GM23338 (cell line): Measurements from ENCODE around the gene CERT1. TPM values are rescaled to one million over a fixed set of nuclear protein-coding genes. Genes with fewer than 3 reads are reported as not detected.

Experiments used
- ATAC-seq: fragments of 200-7000 bp; cut with Tn5 transposase; 3 replicates; pipeline ENCODE4 v1.9.1; 2020
- DNase-seq: peaks from one replicate; pipeline ENCODE4 v3.0.0-alpha.2; 2015; ENCODE audit warnings: low spot score
- H2AFZ ChIP-seq: fragments of 200-600 bp; sonication (generic); 2 replicates; pipeline ENCODE4 v1.8.0; 2016; ENCODE audit warnings: antibody characterized with exemption, mild to moderate bottlenecking, moderate library complexity
- H3F3A ChIP-seq: fragments of 200-600 bp; sonication (generic); replicated peaks from 2 replicates; pipeline ENCODE4 v1.8.0; 2017; ENCODE audit warnings: antibody characterized with exemption, mixed run types, low read depth
- H3K27ac ChIP-seq: fragments of 200-600 bp; sonication (generic); 2 replicates; pipeline ENCODE4 v1.6.1; 2016; ENCODE audit warnings: low read depth
- H3K27me3 ChIP-seq: fragments of 200-600 bp; sonication (generic); 2 replicates; pipeline ENCODE4 v1.8.0; 2016; ENCODE audit warnings: mild to moderate bottlenecking, mixed run types, moderate library complexity; ENCODE audit not compliant: insufficient read depth
- H3K36me3 ChIP-seq: fragments of 200-600 bp; sonication (generic); 2 replicates; pipeline ENCODE4 v1.8.0; 2016; ENCODE audit warnings: mild to moderate bottlenecking; ENCODE audit not compliant: insufficient read depth
- H3K4me1 ChIP-seq: fragments of 200-600 bp; sonication (generic); 2 replicates; pipeline ENCODE4 v1.8.0; 2016; ENCODE audit warnings: mild to moderate bottlenecking, moderate library complexity; ENCODE audit not compliant: insufficient read depth
- H3K4me2 ChIP-seq: fragments of 200-600 bp; sonication (generic); 2 replicates; pipeline ENCODE4 v1.7.1; 2017; ENCODE audit warnings: mixed run types
- H3K4me3 ChIP-seq: fragments of 200-600 bp; sonication (generic); 2 replicates; pipeline ENCODE4 v1.6.1; 2016; ENCODE audit warnings: mixed run types
- H3K79me2 ChIP-seq: fragments of 200-600 bp; sonication (generic); replicated peaks from 2 replicates; pipeline ENCODE4 v1.8.0; 2017; ENCODE audit warnings: mild to moderate bottlenecking; ENCODE audit not compliant: insufficient read depth
- H3K9me2 ChIP-seq: fragments of 200-600 bp; sonication (generic); 2 replicates; pipeline ENCODE4 v1.8.0; 2017; ENCODE audit not compliant: insufficient read depth
- H4K20me1 ChIP-seq: fragments of 200-600 bp; sonication (generic); replicated peaks from 2 replicates; pipeline ENCODE4 v1.8.0; 2017; ENCODE audit warnings: mild to moderate bottlenecking; ENCODE audit not compliant: insufficient read depth
- H3K27ac Mint-ChIP-seq: 2 replicates; pipeline ENCODE4 v1.8.0; 2020; ENCODE audit warnings: inconsistent platforms, mild to moderate bottlenecking, moderate library complexity, mixed read lengths
- H3K27me3 Mint-ChIP-seq: 3 replicates; pipeline ENCODE4 v1.8.0; 2022; ENCODE audit warnings: low read depth, mild to moderate bottlenecking, moderate library complexity, mixed read lengths, inconsistent platforms; ENCODE audit not compliant: insufficient read depth, poor library complexity
- H3K36me3 Mint-ChIP-seq: 3 replicates; pipeline ENCODE4 v1.8.0; 2021; ENCODE audit warnings: low read depth, mild to moderate bottlenecking, inconsistent platforms, moderate library complexity, mixed read lengths
- H3K4me1 Mint-ChIP-seq: 3 replicates; pipeline ENCODE4 v1.8.0; 2020; ENCODE audit warnings: mild to moderate bottlenecking, inconsistent platforms, mixed read lengths
- H3K4me3 Mint-ChIP-seq: 3 replicates; pipeline ENCODE4 v1.8.0; 2021; ENCODE audit warnings: moderate library complexity, mild to moderate bottlenecking, inconsistent platforms, mixed read lengths
- H3K9me3 Mint-ChIP-seq: 3 replicates; pipeline ENCODE4 v1.8.0; 2020; ENCODE audit warnings: moderate library complexity, mild to moderate bottlenecking, inconsistent platforms, mixed read lengths
- CREB1 ChIP-seq: fragments of 250-450 bp; sonication (Bioruptor Pico); IDR thresholded peaks from 2 replicates; pipeline ENCODE4 v1.5.0; 2020; ENCODE audit warnings: low read depth, mild to moderate bottlenecking, moderate library complexity
- CTCF ChIP-seq, 2 experiments: fragments of 200-600 bp in 1 of 2; sonication (generic) in 1 of 2; conservative IDR thresholded peaks; 2 replicates each; pipeline versions ENCODE4 v1.5.1 to v1.6.1; 2016 to 2017; ENCODE audit warnings: antibody characterized with exemption in 2 of 2, low read depth in 2 of 2, mild to moderate bottlenecking in 2 of 2, moderate library complexity in 1 of 2
- ETS1 ChIP-seq: IDR thresholded peaks from 2 replicates; pipeline ENCODE4 v1.6.1; 2016; ENCODE audit warnings: antibody characterized with exemption
- EZH2 ChIP-seq: fragments of 200-600 bp; sonication (generic); IDR thresholded peaks from one replicate; pipeline ENCODE4 v1.8.0; 2017; ENCODE audit warnings: antibody characterized with exemption, mild to moderate bottlenecking, low read depth; ENCODE audit not compliant: unreplicated experiment
- EZH2phosphoT487 ChIP-seq: fragments of 200-600 bp; sonication (generic); IDR thresholded peaks from one replicate; pipeline ENCODE4 v1.8.1; 2018; ENCODE audit warnings: antibody characterized with exemption; ENCODE audit not compliant: unreplicated experiment
- JUNB ChIP-seq: IDR thresholded peaks from one replicate; pipeline ENCODE4 v1.6.1; 2016; ENCODE audit warnings: antibody characterized with exemption; ENCODE audit not compliant: unreplicated experiment
- NANOG ChIP-seq: IDR thresholded peaks from 2 replicates; pipeline ENCODE4 v1.6.1; 2016; ENCODE audit warnings: antibody characterized with exemption, borderline replicate concordance
- POLR2AphosphoS5 ChIP-seq: IDR thresholded peaks from 2 replicates; pipeline ENCODE4 v1.6.1; 2016; ENCODE audit warnings: antibody characterized with exemption, low read depth
- REST ChIP-seq: IDR thresholded peaks from one replicate; pipeline ENCODE4 v1.6.1; 2018; ENCODE audit warnings: antibody characterized with exemption; ENCODE audit not compliant: unreplicated experiment
- STAT1 ChIP-seq: IDR thresholded peaks from one replicate; pipeline ENCODE4 v1.6.1; 2016; ENCODE audit warnings: antibody characterized with exemption; ENCODE audit not compliant: unreplicated experiment
- ZNF114 ChIP-seq: fragments of 250-450 bp; sonication (Bioruptor Pico); IDR thresholded peaks from 2 replicates; pipeline ENCODE4 v1.5.0; 2020; ENCODE audit warnings: mild to moderate bottlenecking, moderate library complexity
- ZNF331 ChIP-seq: fragments of 250-450 bp; sonication (Bioruptor Pico); IDR thresholded peaks from 2 replicates; pipeline ENCODE4 v1.5.0; 2020; ENCODE audit warnings: low read depth, mild to moderate bottlenecking, moderate library complexity
- ZNF462 ChIP-seq: fragments of 250-450 bp; sonication (Bioruptor Pico); IDR thresholded peaks from 2 replicates; pipeline ENCODE4 v1.5.0; 2020; ENCODE audit warnings: mild to moderate bottlenecking, moderate library complexity
- polyA plus RNA-seq: library from polyadenylated mRNA; unstranded; fragments of >200 nt; fragmentation: Nextera tagmentation; extraction: Ambion mirVana; gene quantifications from 2 replicates; pipeline ENCODE4 v1.2.1, GENCODE V29; 2016
- total RNA-seq: library from RNA; depleted of rRNA; stranded (reverse); fragments of >200 nt; shearing (Covaris generic); gene quantifications from 2 replicates; pipeline ENCODE4 v1.2.3, GENCODE V29; 2014

Gene CERT1
- total and polyA plus RNA-seq, 2 experiments from 2014 or later = 36.5 to 40.7 TPM

- TF ChIP-seq CREB1 (no peak), EZH2phosphoT487 (no peak), STAT1 (no peak)
Observed at GRCh38 chr5:75433814-75434506, 77.5 kb downstream of the CERT1 start (continued).

GRCh38 chr5:75414241-75414640 lies 97.2 kb downstream of the CERT1 start:
- Histone ChIP-seq H3K27me3 (no peaks in the 10 kb centered on the region), H3K9me2 (no peaks in the 10 kb centered on the region), H2AFZ (no peak overlapping the region), H3K4me2 (no peak overlapping the region), H4K20me1 (no peaks in the 10 kb centered on the region), H3K79me2 (no peaks in the 10 kb centered on the region), H3K4me1 (peaks cover 23% of the 10 kb centered on the region), H3K36me3 (peaks cover 6% of the 10 kb centered on the region; the same call in 1 of the 2 replicates), H3K4me3 (no peak overlapping the region), H3F3A (no peaks in the 10 kb centered on the region), H3K27ac (no peak overlapping the region)
- Mint-ChIP-seq H3K4me3 (no peak overlapping the region), H3K27ac (no peak overlapping the region), H3K27me3 (no peaks in the 10 kb centered on the region), H3K9me3 (no peaks in the 10 kb centered on the region), H3K36me3 (peaks cover 12% of the 10 kb centered on the region; the same call in 2 of the 3 replicates), H3K4me1 (peaks cover 14% of the 10 kb centered on the region)
- no peak for ATAC-seq
- no peak for DNase-seq
- TF ChIP-seq POLR2AphosphoS5 = no peak
- no peak for TF ChIP-seq ETS1
- no peak for TF ChIP-seq NANOG
- no peak for TF ChIP-seq ZNF331 (CRISPR knock-in tag)
- TF ChIP-seq ZNF462 (CRISPR knock-in tag) = no peak
- TF ChIP-seq EZH2 = no peak
- TF ChIP-seq EZH2phosphoT487 = no peak
- TF ChIP-seq CTCF (conservative IDR thresholded peaks at IDR 0.05; ENCODE audit: low read depth in 2 of 2) = no peak
- TF ChIP-seq STAT1 = no peak
- no peak for TF ChIP-seq ZNF114 (CRISPR knock-in tag)
- TF ChIP-seq REST = no peak
- TF ChIP-seq JUNB = no peak
